ENCODE measurements around the gene FAT1. TPM values are rescaled to one million over a fixed set of nuclear protein-coding genes. Genes with fewer than 3 reads are reported as not detected.

FAT1 gene
- total and polyA plus RNA-seq, 2 donors (not counting 1 experiment from before 2014, with no cell fraction given) = 0.07 to 0.15 TPM

GRCh38 chr4:186606591-186606992, 117.1 kb downstream of the FAT1 start:
- TF ChIP-seq EZH2 (IDR thresholded peaks at IDR 0.05; ENCODE audit: borderline replicate concordance, insufficient read depth, low read depth, low read length, poor library complexity, severe bottlenecking) (no peak), CTCF (IDR thresholded peaks at IDR 0.05) (no peak)
- no peak overlapping the region for H3K27ac ChIP-seq (ENCODE audit: low read length in 2 of 2)
- no peak overlapping the region for H3K4me2 ChIP-seq (replicated peaks; ENCODE audit: low read depth, low read length, poor library complexity, severe bottlenecking)
- Mint-ChIP-seq H3K27me3 (no peaks in the 10 kb centered on the region), H3K9me3 (ENCODE audit: insufficient read depth) (peaks cover 3% of the 10 kb centered on the region), H3K4me1 (no peaks in the 10 kb centered on the region), H3K27ac (no peak overlapping the region), H3K4me3 (no peak overlapping the region)
- intact Hi-C loops (cut with micrococcal nuclease) = no loop called here
- ATAC-seq (ENCODE audit: low read depth) (no peak), DNase-seq (no peak)
- no peaks in the 10 kb centered on the region for H4K20me1 ChIP-seq (ENCODE audit: control insufficient read depth, insufficient read depth, low read length, poor library complexity, severe bottlenecking)
- H3K27me3 ChIP-seq (replicated peaks in 1 of 4; ENCODE audit: control extremely low read depth in 1 of 4, control insufficient read depth in 3 of 4, insufficient read depth in 4 of 4, low read length in 3 of 4) = no peaks in the 10 kb centered on the region
- H3K9ac ChIP-seq (ENCODE audit: low read length) = no peak overlapping the region
- 100% methylated on average over 1 of the region's 6 CpGs for WGBS (ENCODE audit: insufficient coverage)
- ChIA-PET POLR2A (no interaction called here), CTCF (no interaction called here)
- H3K9me3 ChIP-seq (ENCODE audit: control extremely low read depth in 1 of 3, control insufficient read depth in 2 of 3, insufficient read depth in 1 of 3, low read length in 2 of 3) = peaks cover 0 to 7% (median 0%) of the 10 kb centered on the region in 3 donors
- no peak overlapping the region for H2AFZ ChIP-seq (ENCODE audit: insufficient read depth, low read depth, low read length, poor library complexity, severe bottlenecking)
- H3K4me1 ChIP-seq (ENCODE audit: control insufficient read depth in 2 of 2, insufficient read depth in 2 of 2, low read length in 2 of 2) = no peaks in the 10 kb centered on the region
- no peaks in the 10 kb centered on the region for H3K36me3 ChIP-seq (replicated peaks in 1 of 2; ENCODE audit: control extremely low read depth in 1 of 2, control insufficient read depth in 1 of 2, extremely low read depth in 1 of 2, insufficient read depth in 2 of 2, low read length in 1 of 2)
- H3K4me3 ChIP-seq (ENCODE audit: control extremely low read depth in 1 of 5, extremely low read depth in 1 of 5, insufficient read depth in 1 of 5, low read depth in 2 of 5, low read length in 4 of 5) = no peak overlapping the region
- no peaks in the 10 kb centered on the region for H3K79me2 ChIP-seq (ENCODE audit: control insufficient read depth, insufficient read depth, low read length)

GRCh38 chr4:186605261-186605865, 118.3 kb downstream of the FAT1 start:
- Histone ChIP-seq H3K27ac (ENCODE audit: low read length in 2 of 2) (no peak overlapping the region), H3K27me3 (replicated peaks in 1 of 4; ENCODE audit: control extremely low read depth in 1 of 4, control insufficient read depth in 3 of 4, insufficient read depth in 4 of 4, low read length in 3 of 4) (no peaks in the 10 kb centered on the region), H3K79me2 (ENCODE audit: control insufficient read depth, insufficient read depth, low read length) (no peaks in the 10 kb centered on the region), H3K4me1 (ENCODE audit: control insufficient read depth in 2 of 2, insufficient read depth in 2 of 2, low read length in 2 of 2) (no peaks in the 10 kb centered on the region), H3K36me3 (replicated peaks in 1 of 2; ENCODE audit: control extremely low read depth in 1 of 2, control insufficient read depth in 1 of 2, extremely low read depth in 1 of 2, insufficient read depth in 2 of 2, low read length in 1 of 2) (no peaks in the 10 kb centered on the region), H2AFZ (ENCODE audit: insufficient read depth, low read depth, low read length, poor library complexity, severe bottlenecking) (no peak overlapping the region), H3K9me3 (ENCODE audit: control extremely low read depth in 1 of 3, control insufficient read depth in 2 of 3, insufficient read depth in 1 of 3, low read length in 2 of 3) (peaks cover 0 to 7% (median 0%) of the 10 kb centered on the region in 3 donors), H4K20me1 (ENCODE audit: control insufficient read depth, insufficient read depth, low read length, poor library complexity, severe bottlenecking) (no peaks in the 10 kb centered on the region), H3K9ac (ENCODE audit: low read length) (no peak overlapping the region), H3K4me2 (replicated peaks; ENCODE audit: low read depth, low read length, poor library complexity, severe bottlenecking) (no peak overlapping the region), H3K4me3 (ENCODE audit: control extremely low read depth in 1 of 5, extremely low read depth in 1 of 5, insufficient read depth in 1 of 5, low read depth in 2 of 5, low read length in 4 of 5) (no peak overlapping the region)
- no peak for DNase-seq
- WGBS (ENCODE audit: insufficient coverage) = 87% methylated on average over 3 of the region's 3 CpGs
- no peaks in the 10 kb centered on the region for H3K4me1 Mint-ChIP-seq
- ChIA-PET POLR2A (no interaction called here), CTCF (no interaction called here)
- H3K9me3 Mint-ChIP-seq (ENCODE audit: insufficient read depth) = peaks cover 3% of the 10 kb centered on the region
- no peak overlapping the region for H3K27ac Mint-ChIP-seq
- no peaks in the 10 kb centered on the region for H3K27me3 Mint-ChIP-seq
- no peak overlapping the region for H3K4me3 Mint-ChIP-seq
- ATAC-seq (ENCODE audit: low read depth) = no peak
- intact Hi-C loops (cut with micrococcal nuclease) = no loop called here
- no peak for TF ChIP-seq EZH2 (IDR thresholded peaks at IDR 0.05; ENCODE audit: borderline replicate concordance, insufficient read depth, low read depth, low read length, poor library complexity, severe bottlenecking)
- no peak for TF ChIP-seq CTCF (IDR thresholded peaks at IDR 0.05)
